Mesothelial cell of epicardium (in vitro differentiated cells): ENCODE measurements around the gene WWP2. TPM values are rescaled to one million over a fixed set of nuclear protein-coding genes. Genes with fewer than 3 reads are reported as not detected.
"Not testable (repeated sequence)": the region's sequence is repeated elsewhere in the genome, so short reads cannot be mapped to it uniquely, and the experiment has no call there.

Experiments used
- DNase-seq, 2 experiments: peaks; one replicate each; pipeline ENCODE4 v3.0.0; 2021; ENCODE audit warnings: low spot score in 2 of 2; ENCODE audit not compliant: unreplicated experiment in 2 of 2
- H3K27ac Mint-ChIP-seq: 2 replicates; pipeline ENCODE4 v1.8.0; 2021; ENCODE audit warnings: mixed read lengths
- H3K27me3 Mint-ChIP-seq: 2 replicates; pipeline ENCODE4 v1.8.0; 2021; ENCODE audit warnings: low read depth, mixed read lengths
- H3K36me3 Mint-ChIP-seq: 2 replicates; pipeline ENCODE4 v1.8.0; 2021; ENCODE audit warnings: mixed read lengths
- H3K4me1 Mint-ChIP-seq: 2 replicates; pipeline ENCODE4 v1.8.0; 2021; ENCODE audit warnings: mixed read lengths
- H3K4me3 Mint-ChIP-seq: 2 replicates; pipeline ENCODE4 v1.8.0; 2021; ENCODE audit warnings: mild to moderate bottlenecking, moderate library complexity, mixed read lengths
- H3K9me3 Mint-ChIP-seq: 2 replicates; pipeline ENCODE4 v1.8.0; 2021; ENCODE audit warnings: mixed read lengths
- CTCF ChIP-seq: fragments of 200-600 bp; sonication (generic); IDR thresholded peaks from one replicate; pipeline ENCODE4 v1.5.0; 2021; ENCODE audit warnings: antibody characterized with exemption; ENCODE audit not compliant: unreplicated experiment
- total RNA-seq: library from RNA; stranded (reverse); gene quantifications from 3 replicates; pipeline ENCODE4 v1.2.1, GENCODE V29; 2021

WWP2 gene
- total RNA-seq, 1 donor from 2014 or later: 39.6 TPM

DNA sequence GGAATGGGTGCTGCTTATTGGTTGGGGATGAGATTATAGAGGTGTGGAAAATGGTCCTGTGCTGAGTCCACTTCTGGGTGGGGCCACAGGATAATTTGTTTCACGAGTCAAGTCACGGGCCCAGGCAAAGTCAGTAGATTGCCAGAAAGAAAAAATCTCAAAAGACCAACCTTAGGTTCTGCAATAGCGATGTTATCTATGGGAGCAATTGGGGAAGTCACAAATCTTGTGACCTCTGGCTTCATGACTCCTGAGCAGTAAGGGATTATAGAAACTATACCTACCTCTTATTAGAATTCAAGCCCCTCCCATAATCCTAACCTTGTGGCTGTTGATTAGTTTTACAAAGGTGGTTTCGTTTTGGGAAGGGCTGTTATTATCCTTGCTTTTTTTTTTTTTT lies 31.4 kb downstream of the WWP2 start:
- H3K27ac Mint-ChIP-seq: no peak overlapping the region
- DNase-seq: no peak
- no peak overlapping the region for H3K4me3 Mint-ChIP-seq
- TF ChIP-seq CTCF: no peak
- H3K4me1 Mint-ChIP-seq: peaks cover 3% of the 10 kb centered on the region
- H3K36me3 Mint-ChIP-seq: peaks cover 16% of the 10 kb centered on the region
- no peaks in the 10 kb centered on the region for H3K9me3 Mint-ChIP-seq
- H3K27me3 Mint-ChIP-seq: no peaks in the 10 kb centered on the region

DNA sequence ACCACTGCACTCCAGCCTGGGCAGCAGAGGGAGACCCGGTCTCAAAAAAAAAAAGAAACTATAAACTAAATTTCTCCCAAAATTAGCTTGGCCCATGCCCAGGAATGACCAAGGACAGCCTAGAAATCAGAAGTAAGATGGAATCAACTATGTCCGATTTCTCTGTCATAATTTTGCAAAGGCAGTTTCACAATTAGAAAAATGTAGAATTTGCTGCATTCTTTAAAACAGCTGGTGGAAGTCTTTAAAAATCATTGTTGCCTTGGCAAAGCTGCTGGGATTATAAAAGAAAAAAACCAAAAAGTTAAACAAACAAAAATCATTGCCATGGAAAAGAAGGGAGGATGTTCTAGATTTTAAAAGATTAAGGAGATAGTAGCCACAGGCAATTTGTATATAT lies 32.4 kb downstream of the WWP2 start:
- H3K36me3 Mint-ChIP-seq: peaks cover 17% of the 10 kb centered on the region
- no peak for TF ChIP-seq CTCF
- H3K4me1 Mint-ChIP-seq: peaks cover 3% of the 10 kb centered on the region
- H3K27ac Mint-ChIP-seq: no peak overlapping the region
- no peak overlapping the region for H3K4me3 Mint-ChIP-seq
- DNase-seq: no peak
- H3K27me3 Mint-ChIP-seq: no peaks in the 10 kb centered on the region
- no peaks in the 10 kb centered on the region for H3K9me3 Mint-ChIP-seq

DNA sequence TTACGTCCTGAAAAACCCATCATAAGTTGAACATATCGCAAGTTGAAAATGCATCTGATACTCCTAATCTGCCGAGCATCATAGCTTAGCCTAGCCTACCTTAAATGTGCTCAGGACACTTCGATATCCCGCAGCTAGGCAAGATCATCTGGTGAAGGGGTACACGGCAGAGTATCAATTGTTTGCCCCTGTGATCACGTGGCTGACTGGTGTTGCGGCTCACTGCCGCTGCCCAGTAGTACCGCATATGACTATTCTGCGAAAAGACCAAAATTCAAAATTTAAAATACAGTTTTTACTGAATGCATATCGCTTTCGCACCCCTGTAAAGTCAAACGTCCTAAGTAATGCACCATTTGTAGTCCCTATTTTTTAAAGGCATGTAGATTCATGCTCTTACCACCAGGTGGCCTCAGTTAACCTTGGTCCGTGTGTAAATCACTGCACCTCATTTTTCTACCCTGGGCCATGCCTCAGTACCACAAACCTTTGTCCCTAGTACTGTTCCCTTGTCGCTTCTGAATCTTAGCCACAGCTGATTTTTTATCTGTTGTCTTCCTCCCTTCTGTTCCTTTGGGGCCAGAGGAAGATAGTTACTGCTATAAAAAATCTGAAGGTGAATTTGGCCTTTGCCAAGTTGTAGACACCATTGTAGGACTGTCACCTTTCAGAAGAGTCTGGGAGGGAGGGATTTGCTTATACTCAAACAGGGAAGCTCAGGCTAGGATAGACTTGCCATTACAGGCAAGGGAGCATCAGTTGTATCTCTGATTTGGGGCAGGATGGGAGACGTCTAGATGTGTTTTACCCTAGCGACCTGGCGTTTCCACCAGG lies 34.4 kb downstream of the WWP2 start:
- DNase-seq: no peak
- peaks cover 3% of the 10 kb centered on the region for H3K4me1 Mint-ChIP-seq
- no peak overlapping the region for H3K27ac Mint-ChIP-seq
- H3K36me3 Mint-ChIP-seq: peaks cover 15% of the 10 kb centered on the region
- no peaks in the 10 kb centered on the region for H3K9me3 Mint-ChIP-seq
- no peaks in the 10 kb centered on the region for H3K27me3 Mint-ChIP-seq
- no peak overlapping the region for H3K4me3 Mint-ChIP-seq
- TF ChIP-seq CTCF: peak; percentile 94

- peaks cover 14% of the 10 kb centered on the region for H3K36me3 Mint-ChIP-seq
- TF ChIP-seq CTCF: no peak
- no peaks in the 10 kb centered on the region for H3K27me3 Mint-ChIP-seq
- no peak overlapping the region for H3K4me3 Mint-ChIP-seq
- no peak overlapping the region for H3K27ac Mint-ChIP-seq
- DNase-seq: no peak
- no peaks in the 10 kb centered on the region for H3K9me3 Mint-ChIP-seq
- H3K4me1 Mint-ChIP-seq: peaks cover 3% of the 10 kb centered on the region
Observed at GRCh38 chr16:69798466-69798865, 36.3 kb downstream of the WWP2 start.

DNA sequence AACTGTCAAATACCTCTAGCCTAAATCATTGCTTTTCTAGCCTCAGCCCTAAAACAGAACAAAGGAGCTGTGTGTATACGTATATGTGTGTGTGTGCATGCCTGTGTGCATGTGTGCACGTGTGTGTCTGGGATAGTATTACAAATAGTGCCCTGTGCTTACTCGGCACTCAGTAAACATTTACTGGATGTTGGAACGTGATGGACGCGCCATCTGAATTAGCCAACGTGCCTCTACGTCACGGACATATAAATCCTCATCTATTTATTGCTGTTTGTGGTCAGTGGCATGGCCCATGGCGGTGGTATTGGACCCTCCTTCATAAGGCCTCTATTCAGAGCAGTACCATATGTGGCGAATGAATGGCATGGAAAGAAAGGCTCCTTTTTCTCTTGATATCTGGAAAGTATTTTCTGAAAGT lies 37.5 kb downstream of the WWP2 start:
- Mint-ChIP-seq H3K27me3 (no peaks in the 10 kb centered on the region), H3K9me3 (no peaks in the 10 kb centered on the region), H3K27ac (no peak overlapping the region), H3K4me1 (peaks cover 10% of the 10 kb centered on the region), H3K36me3 (peaks cover 13% of the 10 kb centered on the region), H3K4me3 (no peak overlapping the region)
- no peak for TF ChIP-seq CTCF
- DNase-seq: no peak

DNA sequence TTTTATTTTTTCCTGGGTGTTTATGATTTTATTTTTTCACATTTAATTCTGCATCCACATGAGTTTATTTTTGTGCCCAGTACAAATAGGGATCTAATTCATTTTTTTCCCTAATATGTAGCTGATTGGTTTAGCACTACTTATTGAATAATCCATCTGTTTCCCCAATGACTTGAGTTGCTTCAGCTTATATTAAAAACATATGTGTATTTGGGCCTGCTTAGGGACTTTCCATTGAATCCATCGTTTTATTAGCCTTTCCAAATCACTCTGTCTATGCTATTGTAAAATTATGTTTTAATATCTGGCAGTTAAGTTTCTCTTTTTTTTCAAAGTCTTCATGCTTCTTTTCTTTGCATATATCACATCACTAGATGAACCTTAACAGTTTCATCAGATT lies 42.2 kb downstream of the WWP2 start:
- no peak for DNase-seq
- Mint-ChIP-seq H3K9me3 (no peaks in the 10 kb centered on the region), H3K4me1 (peaks cover 6% of the 10 kb centered on the region), H3K36me3 (peaks cover 16% of the 10 kb centered on the region), H3K4me3 (no peak overlapping the region), H3K27ac (peak overlapping the region; percentile 76), H3K27me3 (no peaks in the 10 kb centered on the region)
- TF ChIP-seq CTCF: no peak

- H3K36me3 Mint-ChIP-seq: peaks cover 22% of the 10 kb centered on the region
- DNase-seq, H3K4me1 Mint-ChIP-seq, H3K9me3 Mint-ChIP-seq, H3K4me3 Mint-ChIP-seq, H3K27me3 Mint-ChIP-seq, H3K27ac Mint-ChIP-seq: not testable (repeated sequence)
Observed at GRCh38 chr16:69806776-69807175, 44.6 kb downstream of the WWP2 start.
